ENCODE measurements around the gene DNHD1. TPM values are rescaled to one million over a fixed set of nuclear protein-coding genes. Genes with fewer than 3 reads are reported as not detected.

DNHD1 gene
- total RNA-seq = 5.3 and 7.2 TPM in 2 replicates

GRCh38 chr11:6497069-6497839, at the start of gene DNHD1:
Gene DNHD1 (plus strand): TSS chr11:6497280. CDS start chr11:6498216, 936 bp downstream.

GRCh38 chr11:6473451-6474412, 23.3 kb upstream of the DNHD1 start, which contains the start of gene TRIM3:
Gene TRIM3 (minus strand): TSS chr11:6473941. CDS start chr11:6465695, 8,246 bp downstream.

GRCh38 chr11:6481012-6481923, 15.8 kb upstream of the DNHD1 start, which contains the start of the genes ARFIP2 and TIMM10B:
Gene ARFIP2 (minus strand): TSS chr11:6481331. CDS start chr11:6480421, 910 bp downstream.
Gene TIMM10B (plus strand): TSS chr11:6481501. CDS start chr11:6481517, 16 bp downstream.

GRCh38 chr11:6603287-6604080, 106.4 kb downstream of the DNHD1 start, which contains the start of the genes ILK and RRP8:
Gene ILK (plus strand): TSS chr11:6603774. CDS start chr11:6604272, 498 bp downstream.
Gene RRP8 (minus strand): TSS chr11:6603616. CDS start chr11:6603502, 114 bp downstream.

GRCh38 chr11:6612213-6613041, 115.3 kb downstream of the DNHD1 start, which contains the start of gene TAF10:
Gene TAF10 (minus strand): TSS chr11:6612216. CDS start chr11:6612189, 27 bp downstream.

GRCh38 chr11:6619004-6619745, 122.1 kb downstream of the DNHD1 start, which contains the start of gene TPP1:
Gene TPP1 (minus strand): TSS chr11:6619422. CDS start chr11:6619400, 22 bp downstream.

Other genes with a start within 250 kb of the DNHD1 start
- not detected in 2 replicates for gene CCKBR, start 237.4 kb upstream of the DNHD1 start, total RNA-seq
- 307 and 433 TPM in 2 replicates for gene CAVIN3, start 176.8 kb upstream of the DNHD1 start, total RNA-seq
- gene SMPD1, start 106.8 kb upstream of the DNHD1 start, total RNA-seq = 54.4 and 71.0 TPM in 2 replicates
- 50.2 and 51.7 TPM in 2 replicates for gene APBB1, start 78.2 kb upstream of the DNHD1 start, total RNA-seq
- gene HPX, start 56.3 kb upstream of the DNHD1 start, total RNA-seq = 0.79 and 1.4 TPM in 2 replicates
- 23.4 and 30.3 TPM in 2 replicates for gene TRIM3, start 23.3 kb upstream of the DNHD1 start, total RNA-seq
- gene ARFIP2, start 15.9 kb upstream of the DNHD1 start, total RNA-seq = 44.8 and 46.5 TPM in 2 replicates
- gene TIMM10B, start 15.8 kb upstream of the DNHD1 start, total RNA-seq = 30.5 and 34.5 TPM in 2 replicates
- 9.8 and 10.4 TPM in 2 replicates for gene RRP8, start 106.3 kb downstream of the DNHD1 start, total RNA-seq
- 271 and 344 TPM in 2 replicates for gene ILK, start 106.5 kb downstream of the DNHD1 start, total RNA-seq
- gene TAF10, start 114.9 kb downstream of the DNHD1 start, total RNA-seq = 82.8 and 93.4 TPM in 2 replicates
- gene TPP1, start 122.1 kb downstream of the DNHD1 start, total RNA-seq = 65.3 and 150 TPM in 2 replicates
- 5.4 and 22.3 TPM in 2 replicates for gene DCHS1, start 158.5 kb downstream of the DNHD1 start, total RNA-seq
- gene MRPL17, start 186.1 kb downstream of the DNHD1 start, total RNA-seq = 85.9 and 111 TPM in 2 replicates

All from aortic smooth muscle cell (primary cell).